Ishikawa (cell line): ENCODE data around the gene BUD31.

Experiments used
- CEBPB ChIP-seq: IDR thresholded peaks from 2 replicates; pipeline ENCODE4 v1.6.1; 2012
- CREB1 ChIP-seq: IDR thresholded peaks from 2 replicates; pipeline ENCODE4 v1.6.1; 2012; ENCODE audit warnings: low read depth
- EGR1 ChIP-seq: IDR thresholded peaks from 2 replicates; pipeline ENCODE4 v1.6.1; 2012
- EP300 ChIP-seq: IDR thresholded peaks from 2 replicates; pipeline ENCODE4 v1.6.1; 2012; ENCODE audit warnings: borderline replicate concordance
- FOXM1 ChIP-seq: IDR thresholded peaks from 2 replicates; pipeline ENCODE4 v1.6.1; 2012; ENCODE audit warnings: low read depth, borderline replicate concordance
- MAX ChIP-seq: IDR thresholded peaks from 2 replicates; pipeline ENCODE4 v1.6.1; 2012
- NFIC ChIP-seq: IDR thresholded peaks from 2 replicates; pipeline ENCODE4 v1.6.1; 2012
- RAD21 ChIP-seq: IDR thresholded peaks from 2 replicates; pipeline ENCODE4 v1.6.1; 2012; ENCODE audit warnings: low read depth
- REST ChIP-seq: IDR thresholded peaks from 2 replicates; pipeline ENCODE4 v1.6.1; 2012; ENCODE audit warnings: low read depth, mild to moderate bottlenecking
- TAF1 ChIP-seq: IDR thresholded peaks from 2 replicates; pipeline ENCODE4 v1.6.1; 2012; ENCODE audit warnings: low read depth, mild to moderate bottlenecking
- TCF12 ChIP-seq: IDR thresholded peaks from 2 replicates; pipeline ENCODE4 v1.6.1; 2012; ENCODE audit warnings: low read depth
- TEAD4 ChIP-seq: IDR thresholded peaks from 2 replicates; pipeline ENCODE4 v1.6.1; 2012
- USF1 ChIP-seq: IDR thresholded peaks from 2 replicates; pipeline ENCODE4 v1.6.1; 2012
- YY1 ChIP-seq: IDR thresholded peaks from 2 replicates; pipeline ENCODE4 v1.6.1; 2012; ENCODE audit warnings: low read depth
- ZBTB7A ChIP-seq: IDR thresholded peaks from 2 replicates; pipeline ENCODE4 v1.6.1; 2012; ENCODE audit warnings: low read depth

BUD31 gene

GRCh38 chr7:99408379-99409191, at the start of gene BUD31, which contains the start of gene PDAP1:
TSS of gene BUD31 (plus strand) at chr7:99408969. CDS start at chr7:99411093, 2,124 bp downstream.
TSS of gene PDAP1 (minus strand) at chr7:99408597. CDS start at chr7:99408548, 49 bp downstream.
- TF ChIP-seq MAX (peak; percentile 79), USF1 (no peak), EP300 (peak; percentile 62), CREB1 (peak; percentile 64; the same call in 1 of the 2 replicates), CEBPB (peak; percentile 99), TEAD4 (peak; percentile 39; the same call in 1 of the 2 replicates), REST (no peak), TAF1 (peak; percentile 78)

GRCh38 chr7:99359465-99360154, 49.2 kb upstream of the BUD31 start:
- no peak for TF ChIP-seq TEAD4
- TF ChIP-seq CREB1 = no peak
- TF ChIP-seq RAD21 = no peak
- TF ChIP-seq NFIC = no peak
- no peak for TF ChIP-seq MAX
- no peak for TF ChIP-seq TAF1
- no peak for TF ChIP-seq EP300
- no peak for TF ChIP-seq EGR1
- TF ChIP-seq ZBTB7A = no peak
- TF ChIP-seq USF1 = no peak
- TF ChIP-seq YY1 = no peak
- TF ChIP-seq CEBPB = no peak
- no peak for TF ChIP-seq REST
- no peak for TF ChIP-seq FOXM1
- no peak for TF ChIP-seq TCF12

GRCh38 chr7:99362801-99363200, 46.0 kb upstream of the BUD31 start:
- TF ChIP-seq ZBTB7A (no peak), YY1 (no peak), REST (no peak), NFIC (no peak), USF1 (no peak), MAX (no peak), CEBPB (no peak), RAD21 (no peak), TCF12 (no peak), FOXM1 (no peak), CREB1 (no peak), EP300 (no peak), TEAD4 (no peak), TAF1 (no peak), EGR1 (no peak)
